A549 treated with AZD2906 at 1 μM for 4 hours (cell line): ENCODE measurements around the gene OR10G2. TPM values are rescaled to one million over a fixed set of nuclear protein-coding genes. Genes with fewer than 3 reads are reported as not detected.

ENCODE experiments used
- total RNA-seq: library from RNA; stranded (reverse); fragments of 200-300 nt; extraction: Qiagen RNA extraction; gene quantifications from 5 replicates; pipeline ENCODE4 v1.2.3, GENCODE V29; 2022

OR10G2 gene, protein sequence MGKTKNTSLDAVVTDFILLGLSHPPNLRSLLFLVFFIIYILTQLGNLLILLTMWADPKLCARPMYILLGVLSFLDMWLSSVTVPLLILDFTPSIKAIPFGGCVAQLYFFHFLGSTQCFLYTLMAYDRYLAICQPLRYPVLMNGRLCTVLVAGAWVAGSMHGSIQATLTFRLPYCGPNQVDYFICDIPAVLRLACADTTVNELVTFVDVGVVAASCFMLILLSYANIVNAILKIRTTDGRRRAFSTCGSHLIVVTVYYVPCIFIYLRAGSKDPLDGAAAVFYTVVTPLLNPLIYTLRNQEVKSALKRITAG
- total RNA-seq = not detected in 5 replicates

GRCh38 chr14:21634840-21635239, at the start of gene OR10G2:
Gene OR10G2 (minus strand): TSS chr14:21634940. CDS start chr14:21634842, 98 bp downstream.

DNA sequence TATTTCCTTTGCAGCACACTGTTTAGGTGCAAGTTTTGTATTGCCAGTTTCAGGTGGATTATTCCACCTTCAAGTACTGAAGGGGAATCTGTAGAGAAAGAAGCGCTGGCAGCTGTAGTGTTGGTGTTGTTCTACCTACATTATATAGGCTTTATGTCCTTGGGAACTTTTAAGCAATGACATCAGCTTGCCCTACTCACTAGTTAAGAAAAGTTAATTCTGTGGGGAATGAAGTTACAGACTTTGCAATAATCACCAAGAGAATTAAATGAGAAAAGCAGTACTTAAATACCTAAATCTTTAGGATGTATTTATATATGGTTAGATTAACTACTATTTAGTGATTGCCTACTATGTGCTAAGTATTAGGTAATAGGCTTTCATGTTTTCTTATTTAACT, 39.0 kb upstream of the OR10G2 start, which contains the start of gene OR4E1:
TSS of gene OR4E1 (minus strand) at position 101 of the 400 bp plus-strand sequence. CDS start 2,883 bp downstream, outside the sequence.

DNA sequence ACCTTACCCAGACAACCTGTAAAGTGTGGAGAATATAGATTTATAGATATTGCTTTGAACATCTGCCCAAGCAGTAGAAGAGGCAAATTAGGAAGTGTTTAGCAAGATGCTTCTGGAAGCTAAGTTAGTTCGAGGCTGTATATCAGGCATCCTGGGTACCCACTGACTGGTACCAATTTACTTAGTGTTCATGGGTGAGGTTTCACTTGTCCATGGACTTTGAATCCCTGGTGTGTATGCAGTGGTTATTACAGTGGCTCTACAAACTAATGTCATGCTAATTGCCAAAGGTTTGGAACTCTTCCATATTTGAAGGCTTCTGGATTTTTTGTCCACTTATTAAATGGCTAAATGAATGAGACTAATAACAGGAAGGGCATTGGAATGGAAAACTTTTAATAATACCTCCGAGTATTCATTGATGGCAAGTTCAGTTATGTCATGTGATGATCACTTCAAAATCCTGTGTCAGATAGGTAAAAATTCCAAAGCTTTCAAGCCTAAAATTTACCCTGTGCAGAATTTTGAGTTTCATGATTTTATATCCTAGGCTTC, 18.7 kb upstream of the OR10G2 start, which contains the start of gene OR4E2:
TSS of gene OR4E2 (plus strand) at position 505 of the 555 bp plus-strand sequence. CDS start 11,248 bp downstream, outside the sequence.

Other genes with a start within 250 kb of the OR10G2 start
- 35.3 to 41.6 TPM (median 36.7 TPM) in 5 replicates for gene CHD8, start 178.8 kb downstream of the OR10G2 start, total RNA-seq
- gene RAB2B, start 158.0 kb downstream of the OR10G2 start, total RNA-seq = 11.2 to 15.4 TPM (median 12.0 TPM) in 5 replicates
- 62.2 to 68.9 TPM (median 67.1 TPM) in 5 replicates for gene TOX4, start 157.7 kb downstream of the OR10G2 start, total RNA-seq
- gene METTL3, start 123.6 kb downstream of the OR10G2 start, total RNA-seq = 40.7 to 48.0 TPM (median 44.8 TPM) in 5 replicates
- gene SALL2, start 108.6 kb downstream of the OR10G2 start, total RNA-seq = 0.57 to 0.86 TPM (median 0.71 TPM) in 5 replicates
- gene OR10G3, start 54.9 kb downstream of the OR10G2 start, total RNA-seq = not detected in 5 replicates
- gene OR4E2, start 18.9 kb upstream of the OR10G2 start, total RNA-seq = not detected in 5 replicates
- gene OR4E1, start 38.9 kb upstream of the OR10G2 start, total RNA-seq = not detected in 5 replicates